SK-N-SH (cell line): ENCODE results near the gene TNPO2. TPM values are rescaled to one million over a fixed set of nuclear protein-coding genes. Genes with fewer than 3 reads are reported as not detected.
A peak's percentile ranks its signal among the peaks of the same experiment; 100 is the strongest.

Experiments
- CTCF ChIA-PET: fragments of 300-600, 350-600 bp; formaldehyde crosslinking; extraction: SDS; loops from one replicate; lab custom pipeline; 2021; lab: Yijun Ruan, JAX
- POLR2A ChIA-PET: fragments of 350-600 bp; sonication (Branson Sonifier 250); formaldehyde crosslinking; extraction: SDS; loops from one replicate; lab custom pipeline; 2020; ENCODE audit warnings: antibody characterized with exemption, inconsistent platforms; lab: Yijun Ruan, JAX
- DNase-seq: peaks from one replicate; pipeline ENCODE4 v3.0.0; 2012
- H2AFZ ChIP-seq: fragments of 200-600 bp; sonication (generic); 2 replicates; pipeline ENCODE4 v1.8.1; 2016; ENCODE audit warnings: antibody characterized with exemption, mild to moderate bottlenecking, low read depth
- H3F3A ChIP-seq: fragments of 200-600 bp; sonication (generic); replicated peaks from 2 replicates; pipeline ENCODE3; 2016; ENCODE audit warnings: antibody characterized with exemption, mild to moderate bottlenecking; ENCODE audit not compliant: insufficient read depth
- H3K27ac ChIP-seq, 2 experiments: fragments of 200-500 bp in 1 of 2; fragments of 200-600 bp in 1 of 2; sonication (Bioruptor generic) in 1 of 2; sonication (generic), shearing (Covaris generic) in 1 of 2; 2 replicates each; pipeline versions ENCODE4 v1.5.1 to v1.6.1; 2014 to 2016; ENCODE audit warnings: low read depth in 2 of 2, inconsistent platforms in 1 of 2, low read length in 1 of 2, mild to moderate bottlenecking in 1 of 2, mixed read lengths in 1 of 2
- H3K27me3 ChIP-seq: fragments of 200-600 bp; sonication (generic), shearing (Covaris generic); 2 replicates; pipeline ENCODE4 v1.6.1; 2016; ENCODE audit warnings: mixed run types; ENCODE audit not compliant: insufficient read depth
- H3K36me3 ChIP-seq, 2 experiments: fragments of 200-500 bp in 1 of 2; fragments of 200-600 bp in 1 of 2; sonication (Bioruptor generic) in 1 of 2; sonication (generic) in 1 of 2; replicated peaks in 1 of 2; 2 replicates each; pipeline versions ENCODE3 to v1.5.1; 2014 to 2016; ENCODE audit warnings: low read length in 1 of 2, mild to moderate bottlenecking in 1 of 2; ENCODE audit not compliant: insufficient read depth in 2 of 2, control insufficient read depth in 1 of 2
- H3K4me1 ChIP-seq, 2 experiments: fragments of 200-500 bp in 1 of 2; fragments of 200-600 bp in 1 of 2; sonication (Bioruptor generic) in 1 of 2; sonication (generic), shearing (Covaris generic) in 1 of 2; 2 replicates each; pipeline versions ENCODE4 v1.5.1 to v1.6.1; 2014 to 2016; ENCODE audit warnings: low read depth in 1 of 2, low read length in 1 of 2, mixed run types in 1 of 2; ENCODE audit not compliant: insufficient read depth in 2 of 2, control insufficient read depth in 1 of 2
- H3K4me2 ChIP-seq: fragments of 200-600 bp; sonication (generic), shearing (Covaris generic); 2 replicates; pipeline ENCODE4 v1.6.1; 2017; ENCODE audit warnings: mixed run types
- H3K4me3 ChIP-seq, 2 experiments: fragments of 200-500 bp in 1 of 2; fragments of 200-600 bp in 1 of 2; sonication (Bioruptor generic) in 1 of 2; sonication (generic), shearing (Covaris generic) in 1 of 2; 2 replicates each; pipeline versions ENCODE4 v1.5.1 to v1.8.1; 2014 to 2016; ENCODE audit warnings: low read depth in 2 of 2, inconsistent platforms in 1 of 2, low read length in 1 of 2, mild to moderate bottlenecking in 1 of 2, mixed read lengths in 1 of 2, moderate library complexity in 1 of 2
- H3K79me2 ChIP-seq: fragments of 200-600 bp; sonication (generic); 2 replicates; pipeline ENCODE4 v1.8.1; 2017; ENCODE audit warnings: mild to moderate bottlenecking; ENCODE audit not compliant: insufficient read depth
- H3K9ac ChIP-seq: fragments of 200-600 bp; sonication (generic); 2 replicates; pipeline ENCODE4 v1.6.1; 2017; ENCODE audit warnings: mixed run types
- H3K9me2 ChIP-seq: fragments of 200-600 bp; sonication (generic); 2 replicates; pipeline ENCODE4 v1.6.1; 2017; ENCODE audit warnings: mixed run types
- H3K9me3 ChIP-seq: fragments of 200-600 bp; sonication (generic); 2 replicates; pipeline ENCODE4 v1.6.1; 2017; ENCODE audit warnings: mixed run types, mild to moderate bottlenecking, moderate library complexity
- H4K20me1 ChIP-seq: fragments of 200-600 bp; sonication (generic); 2 replicates; pipeline ENCODE4 v1.6.1; 2017; ENCODE audit warnings: mild to moderate bottlenecking, mixed run types; ENCODE audit not compliant: insufficient read depth
- CTCF ChIP-seq: fragments of 200-600 bp; sonication (generic); IDR thresholded peaks from 2 replicates; pipeline ENCODE4 v1.6.1; 2017; ENCODE audit warnings: antibody characterized with exemption, mild to moderate bottlenecking, moderate library complexity
- EP300 ChIP-seq, 2 experiments: IDR thresholded peaks; 2 replicates each; pipeline versions ENCODE4 v1.4.0 to v1.6.1; 2012; ENCODE audit warnings: borderline replicate concordance in 1 of 2, low read depth in 1 of 2, low read length in 1 of 2
- EZH2phosphoT487 ChIP-seq: fragments of 200-600 bp; sonication (generic); IDR thresholded peaks from 2 replicates; pipeline ENCODE4 v1.6.1; 2017; ENCODE audit warnings: low read depth, mixed run types, mild to moderate bottlenecking, antibody characterized with exemption, moderate library complexity, borderline replicate concordance
- FOSL2 ChIP-seq: IDR thresholded peaks from 2 replicates; pipeline ENCODE4 v1.4.0; 2012; ENCODE audit warnings: low read depth, mild to moderate bottlenecking, moderate library complexity, borderline replicate concordance
- FOXJ3 ChIP-seq: sonication (generic); formaldehyde crosslinking; IDR thresholded peaks from 2 replicates; pipeline ENCODE4 v1.5.1; 2020; ENCODE audit warnings: mild to moderate bottlenecking, missing genetic modification reagents
- FOXM1 ChIP-seq: IDR thresholded peaks from 2 replicates; pipeline ENCODE4 v1.4.0; 2012; ENCODE audit warnings: low read depth, mild to moderate bottlenecking
- JUND ChIP-seq: IDR thresholded peaks from 2 replicates; pipeline ENCODE4 v1.4.0; 2012
- MAX ChIP-seq: IDR thresholded peaks from 2 replicates; pipeline ENCODE4 v1.4.0; 2012; ENCODE audit warnings: low read depth
- MEF2A ChIP-seq: IDR thresholded peaks from 2 replicates; pipeline ENCODE4 v1.4.0; 2012; ENCODE audit warnings: low read depth, borderline replicate concordance
- NFIC ChIP-seq: IDR thresholded peaks from 2 replicates; pipeline ENCODE4 v1.4.0; 2012; ENCODE audit warnings: borderline replicate concordance
- PBX3 ChIP-seq: IDR thresholded peaks from 2 replicates; pipeline ENCODE4; 2012
- RFX5 ChIP-seq: IDR thresholded peaks from 2 replicates; pipeline ENCODE4 v1.6.1; 2012; ENCODE audit warnings: mild to moderate bottlenecking, improper control_type of control experiment, low read length
- RXRA ChIP-seq: IDR thresholded peaks from 2 replicates; pipeline ENCODE4 v1.4.0; 2012; ENCODE audit warnings: low read depth, mild to moderate bottlenecking, borderline replicate concordance
- TCF12 ChIP-seq: IDR thresholded peaks from 2 replicates; pipeline ENCODE4 v1.4.0; 2012
- USF2 ChIP-seq: fragments of 150-350 bp; IDR thresholded peaks from 2 replicates; pipeline ENCODE4 v1.6.1; 2017; ENCODE audit warnings: antibody characterized with exemption, low read length, low read depth, borderline replicate concordance
- WGBS: methylation state at CpG from one replicate; pipeline ENCODE4 v1.1.6; 2017; ENCODE audit warnings: low lambda C conversion rate; 5-methylcytosine and 5-hydroxymethylcytosine counted together
- polyA plus RNA-seq, 3 experiments: library from polyadenylated mRNA; depleted of rRNA; stranded (reverse); fragments of >200 nt; gene quantifications; 2 replicates each; pipeline ENCODE4 v1.2.3, GENCODE V29; 2012
- TF ChIP-seq, protein P1 (sequence below): IDR thresholded peaks from 2 replicates; pipeline ENCODE4 v1.4.0; 2012; ENCODE audit warnings: low read depth, borderline replicate concordance

TNPO2 gene
- polyA plus RNA-seq, 1 of the 3 experiments (the other 2 are of a cell fraction): 82.4 TPM

- TF ChIP-seq EZH2phosphoT487: no peak
- no peak for TF ChIP-seq FOSL2
- TF ChIP-seq, protein P1, sequence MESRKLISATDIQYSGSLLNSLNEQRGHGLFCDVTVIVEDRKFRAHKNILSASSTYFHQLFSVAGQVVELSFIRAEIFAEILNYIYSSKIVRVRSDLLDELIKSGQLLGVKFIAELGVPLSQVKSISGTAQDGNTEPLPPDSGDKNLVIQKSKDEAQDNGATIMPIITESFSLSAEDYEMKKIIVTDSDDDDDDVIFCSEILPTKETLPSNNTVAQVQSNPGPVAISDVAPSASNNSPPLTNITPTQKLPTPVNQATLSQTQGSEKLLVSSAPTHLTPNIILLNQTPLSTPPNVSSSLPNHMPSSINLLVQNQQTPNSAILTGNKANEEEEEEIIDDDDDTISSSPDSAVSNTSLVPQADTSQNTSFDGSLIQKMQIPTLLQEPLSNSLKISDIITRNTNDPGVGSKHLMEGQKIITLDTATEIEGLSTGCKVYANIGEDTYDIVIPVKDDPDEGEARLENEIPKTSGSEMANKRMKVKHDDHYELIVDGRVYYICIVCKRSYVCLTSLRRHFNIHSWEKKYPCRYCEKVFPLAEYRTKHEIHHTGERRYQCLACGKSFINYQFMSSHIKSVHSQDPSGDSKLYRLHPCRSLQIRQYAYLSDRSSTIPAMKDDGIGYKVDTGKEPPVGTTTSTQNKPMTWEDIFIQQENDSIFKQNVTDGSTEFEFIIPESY: no peak
- TF ChIP-seq EP300 (IDR thresholded peaks at IDR 0.05; ENCODE audit: borderline replicate concordance in 1 of 2, low read depth in 1 of 2, low read length in 1 of 2): no peak
- TF ChIP-seq MAX: no peak
- TF ChIP-seq MEF2A: no peak
- Histone ChIP-seq H3K9ac (no peak overlapping the region), H3K27ac (no peak overlapping the region), H3K4me1 (no peaks in the 10 kb centered on the region), H3K9me2 (no peaks in the 10 kb centered on the region), H3F3A (no peaks in the 10 kb centered on the region), H3K36me3 (peaks cover 4 to 16% of the 10 kb centered on the region in 2 experiments), H3K79me2 (no peaks in the 10 kb centered on the region), H3K27me3 (no peaks in the 10 kb centered on the region), H3K4me2 (no peak overlapping the region), H3K9me3 (no peaks in the 10 kb centered on the region), H4K20me1 (no peaks in the 10 kb centered on the region), H3K4me3 (no peak overlapping the region), H2AFZ (no peak overlapping the region)
- ChIA-PET CTCF (interaction anchor here (0.7 to 1.6 kb wide), 6 partner anchors 8 to 598 kb away, joined by 3 to 7 read pairs (median 3); partner anchors contain the start of genes MAN2B1 and WDR83), POLR2A (no interaction called here)
- 94% methylated on average over 21 of the region's 22 CpGs for WGBS
- no peak for DNase-seq
These were observed 65.8 kb downstream of the TNPO2 start for GRCh38 chr19:12657966-12658365.

DNA sequence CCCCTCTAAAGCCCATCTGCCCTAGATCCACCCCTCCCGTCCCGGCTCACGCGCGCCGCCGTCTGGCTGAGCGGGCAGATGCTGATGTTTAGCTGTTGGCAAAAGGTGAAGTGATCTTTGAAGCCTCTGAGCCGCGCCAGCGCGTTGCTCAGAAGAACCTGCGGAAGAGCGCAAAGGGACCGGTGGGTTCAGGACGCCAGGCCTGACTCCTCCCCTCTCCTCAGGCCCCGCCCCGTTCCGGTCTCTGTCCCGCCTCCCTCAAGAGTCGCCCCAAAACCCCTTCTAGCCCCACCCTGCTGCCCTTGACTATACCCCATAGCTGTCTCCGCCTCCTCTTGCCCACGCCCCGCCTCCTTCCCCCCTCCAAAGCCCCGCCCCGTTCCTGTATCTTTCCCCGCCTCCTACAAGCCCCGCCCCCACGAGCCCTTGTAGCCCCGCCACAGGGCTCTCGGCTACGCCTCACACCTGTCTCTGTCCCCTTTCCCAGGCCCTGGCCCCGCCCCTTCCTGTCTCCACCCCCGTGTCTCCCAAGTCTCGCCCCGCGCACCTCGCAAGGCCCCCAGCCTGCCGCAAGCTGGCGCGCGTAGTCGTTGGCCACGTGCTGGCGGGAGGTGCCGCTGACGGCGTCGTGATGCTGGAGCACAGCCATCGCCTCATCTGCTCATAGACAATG, 66.7 kb downstream of the TNPO2 start:
- no peak overlapping the region for H3K4me2 ChIP-seq
- ChIA-PET CTCF (interaction anchor here (1.0 to 1.9 kb wide), 3 partner anchors 15 to 597 kb away, joined by 3 to 8 read pairs (median 3); no protein-coding TSS in a partner anchor), POLR2A (no interaction called here)
- no peak overlapping the region for H3K9ac ChIP-seq
- no peaks in the 10 kb centered on the region for H3K27me3 ChIP-seq
- no peaks in the 10 kb centered on the region for H3K9me3 ChIP-seq
- H2AFZ ChIP-seq: no peak overlapping the region
- TF ChIP-seq RXRA: no peak
- no peak for TF ChIP-seq JUND
- no peak for TF ChIP-seq RFX5
- no peak for TF ChIP-seq NFIC
- no peak for TF ChIP-seq PBX3
- TF ChIP-seq TCF12: no peak
- TF ChIP-seq USF2: no peak
- TF ChIP-seq FOXJ3 (CRISPR knock-in tag): no peak
- TF ChIP-seq CTCF: no peak
- TF ChIP-seq FOXM1: no peak
- H3K4me3 ChIP-seq: no peak overlapping the region
- DNase-seq: peak; percentile 86
- H3K4me1 ChIP-seq: no peaks in the 10 kb centered on the region
- H3K36me3 ChIP-seq: peaks cover 4 to 11% of the 10 kb centered on the region in 2 experiments
- H4K20me1 ChIP-seq: no peaks in the 10 kb centered on the region
- no peaks in the 10 kb centered on the region for H3K9me2 ChIP-seq
- H3K27ac ChIP-seq: no peak overlapping the region
- WGBS: 97% methylated on average over 49 of the region's 50 CpGs
- no peaks in the 10 kb centered on the region for H3K79me2 ChIP-seq
- H3F3A ChIP-seq: no peaks in the 10 kb centered on the region
